ENCODE results near the gene PIK3R2. TPM values are rescaled to one million over a fixed set of nuclear protein-coding genes. Genes with fewer than 3 reads are reported as not detected.
A peak's percentile ranks its signal among the peaks of the same experiment; 100 is the strongest.

PIK3R2 gene
- polyA plus RNA-seq, 1 donor from 2014 or later = 14.8 TPM

GRCh38 chr19:18203863-18204393 is 51.0 kb downstream of the PIK3R2 start, which contains the start of gene RAB3A:
Gene RAB3A (minus strand): TSS chr19:18204042. CDS start chr19:18202740, 1,302 bp downstream.
- peak within 1 kb of the TSS; percentile 92 for H3K4me3 ChIP-seq (ENCODE audit: low read length)
- no peaks in the 10 kb centered on the region for H3K36me3 ChIP-seq (ENCODE audit: insufficient read depth, low read length)
- TF ChIP-seq EP300 (conservative IDR thresholded peaks at IDR 0.05; ENCODE audit: poor library complexity, severe bottlenecking) (no peak), SMC3 (conservative IDR thresholded peaks at IDR 0.05; ENCODE audit: poor library complexity) (no peak), POLR2AphosphoS5 (IDR thresholded peaks at IDR 0.05) (peak; percentile 95)
- TF ChIP-seq, protein P1, sequence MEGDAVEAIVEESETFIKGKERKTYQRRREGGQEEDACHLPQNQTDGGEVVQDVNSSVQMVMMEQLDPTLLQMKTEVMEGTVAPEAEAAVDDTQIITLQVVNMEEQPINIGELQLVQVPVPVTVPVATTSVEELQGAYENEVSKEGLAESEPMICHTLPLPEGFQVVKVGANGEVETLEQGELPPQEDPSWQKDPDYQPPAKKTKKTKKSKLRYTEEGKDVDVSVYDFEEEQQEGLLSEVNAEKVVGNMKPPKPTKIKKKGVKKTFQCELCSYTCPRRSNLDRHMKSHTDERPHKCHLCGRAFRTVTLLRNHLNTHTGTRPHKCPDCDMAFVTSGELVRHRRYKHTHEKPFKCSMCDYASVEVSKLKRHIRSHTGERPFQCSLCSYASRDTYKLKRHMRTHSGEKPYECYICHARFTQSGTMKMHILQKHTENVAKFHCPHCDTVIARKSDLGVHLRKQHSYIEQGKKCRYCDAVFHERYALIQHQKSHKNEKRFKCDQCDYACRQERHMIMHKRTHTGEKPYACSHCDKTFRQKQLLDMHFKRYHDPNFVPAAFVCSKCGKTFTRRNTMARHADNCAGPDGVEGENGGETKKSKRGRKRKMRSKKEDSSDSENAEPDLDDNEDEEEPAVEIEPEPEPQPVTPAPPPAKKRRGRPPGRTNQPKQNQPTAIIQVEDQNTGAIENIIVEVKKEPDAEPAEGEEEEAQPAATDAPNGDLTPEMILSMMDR (IDR thresholded peaks at IDR 0.05; ENCODE audit: poor library complexity, severe bottlenecking) = peak; percentile 42
- peak within 1 kb of the TSS; percentile 86 for H2AFZ ChIP-seq (ENCODE audit: low read depth, low read length)
- peaks cover 3% of the 10 kb centered on the region for H3F3A ChIP-seq (ENCODE audit: insufficient read depth, low read length, poor library complexity, severe bottlenecking)
- H3K4me2 ChIP-seq (ENCODE audit: low read length) = peak within 1 kb of the TSS; percentile 72
- peak within 1 kb of the TSS; percentile 95 for H3K27ac ChIP-seq (ENCODE audit: low read length)
- H3K9me3 ChIP-seq (ENCODE audit: low read length) = no peaks in the 10 kb centered on the region
- no peaks in the 10 kb centered on the region for H3K9me2 ChIP-seq (ENCODE audit: insufficient read depth, low read length)
- H3K27me3 ChIP-seq (ENCODE audit: insufficient read depth, low read depth, low read length) = no peaks in the 10 kb centered on the region
- no peaks in the 10 kb centered on the region for H4K20me1 ChIP-seq (ENCODE audit: insufficient read depth)
- peaks cover 16% of the 10 kb centered on the region for H3K79me2 ChIP-seq (replicated peaks; ENCODE audit: insufficient read depth, low read length)
- peak within 1 kb of the TSS; percentile 96 for H3K9ac ChIP-seq (ENCODE audit: low read length)

DNA sequence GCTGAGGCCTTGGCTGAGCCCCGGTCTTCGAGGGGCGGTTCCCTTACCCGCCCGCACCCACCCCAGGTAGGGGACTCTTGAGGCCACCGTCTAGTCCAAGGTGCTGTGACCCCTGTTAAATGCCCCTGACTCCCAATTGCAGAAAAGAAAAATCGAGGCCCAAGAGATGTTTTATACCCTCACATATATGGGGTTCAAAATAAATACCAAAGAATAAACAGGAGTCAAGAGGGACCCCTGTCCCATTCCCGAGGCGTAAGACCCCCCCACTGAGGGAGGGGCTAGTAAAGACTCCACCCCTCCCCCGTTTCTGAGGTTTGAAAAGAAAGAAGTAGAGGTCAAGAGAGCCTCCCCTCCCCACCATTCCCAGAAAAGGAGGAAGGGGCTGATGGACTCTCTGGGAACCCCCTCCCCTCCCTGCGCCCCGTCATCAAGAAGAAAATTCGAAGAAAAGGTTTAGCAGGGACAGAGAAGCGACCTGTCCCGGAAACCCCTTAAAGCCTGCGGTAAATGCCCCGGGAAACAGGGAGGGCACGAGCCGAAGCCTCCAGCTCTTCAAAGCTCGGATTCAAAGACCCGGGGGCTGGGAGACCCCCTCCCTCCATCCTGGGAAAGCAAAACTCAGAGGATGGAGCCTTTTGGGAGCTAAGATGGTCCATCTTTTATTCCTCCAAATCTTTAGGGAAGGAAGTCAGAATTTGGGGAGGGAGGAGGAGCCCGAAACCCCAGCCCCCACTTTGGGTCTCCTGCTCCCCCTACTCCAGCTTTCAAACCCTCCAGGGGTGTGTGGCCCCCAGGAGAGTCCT is 51.6 kb downstream of the PIK3R2 start:
- Histone ChIP-seq H2AFZ (ENCODE audit: low read depth, low read length) (peak overlapping the region; percentile 86), H3F3A (ENCODE audit: insufficient read depth, low read length, poor library complexity, severe bottlenecking) (peaks cover 3% of the 10 kb centered on the region), H3K9me2 (ENCODE audit: insufficient read depth, low read length) (no peaks in the 10 kb centered on the region), H3K36me3 (ENCODE audit: insufficient read depth, low read length) (no peaks in the 10 kb centered on the region), H3K79me2 (replicated peaks; ENCODE audit: insufficient read depth, low read length) (peaks cover 16% of the 10 kb centered on the region), H3K9ac (ENCODE audit: low read length) (peak overlapping the region; percentile 86), H3K9me3 (ENCODE audit: low read length) (no peaks in the 10 kb centered on the region), H3K4me3 (ENCODE audit: low read length) (peak overlapping the region; percentile 92), H3K27me3 (ENCODE audit: insufficient read depth, low read depth, low read length) (no peaks in the 10 kb centered on the region), H3K27ac (ENCODE audit: low read length) (peak overlapping the region; percentile 94), H3K4me2 (ENCODE audit: low read length) (peak overlapping the region; percentile 64), H4K20me1 (ENCODE audit: insufficient read depth) (no peaks in the 10 kb centered on the region)
- TF ChIP-seq REST (IDR thresholded peaks at IDR 0.05; ENCODE audit: borderline replicate concordance) (peak; percentile 28), TAF1 (IDR thresholded peaks at IDR 0.05; ENCODE audit: low read depth) (no peak), EZH2 (IDR thresholded peaks at IDR 0.05; ENCODE audit: borderline replicate concordance, insufficient read depth, low read length, poor library complexity, severe bottlenecking) (no peak), POLR2AphosphoS5 (IDR thresholded peaks at IDR 0.05) (peak; percentile 60)

Data from neural cell (in vitro differentiated cells).